Calu3 (cell line): ENCODE results near the gene ORC6. TPM values are rescaled to one million over a fixed set of nuclear protein-coding genes. Genes with fewer than 3 reads are reported as not detected.

Experiments
- BruUV-seq: library from RNA; stranded (reverse); fragments of 400-500 nt; replicated peaks from 2 replicates; lab custom pipeline; 2021; lab: Mats Ljungman, UMichigan
- CTCF ChIA-PET: fragments of 300-600 bp; sonication (Branson Sonifier 250); formaldehyde crosslinking; loops from one replicate; lab custom pipeline; 2022; ENCODE audit warnings: antibody characterized with exemption; lab: Charles Lee
- DNase-seq: peaks from one replicate; pipeline ENCODE4 v3.0.0; 2022
- H3K27ac Mint-ChIP-seq: one replicate; pipeline ENCODE4 v1.8.0; 2022; ENCODE audit warnings: mixed read lengths; ENCODE audit not compliant: unreplicated experiment
- H3K27me3 Mint-ChIP-seq: one replicate; pipeline ENCODE4 v1.8.0; 2022; ENCODE audit warnings: mixed read lengths; ENCODE audit not compliant: unreplicated experiment
- H3K36me3 Mint-ChIP-seq: one replicate; pipeline ENCODE4 v1.8.0; 2022; ENCODE audit warnings: mild to moderate bottlenecking, moderate library complexity, mixed read lengths; ENCODE audit not compliant: insufficient read depth, unreplicated experiment
- H3K4me1 Mint-ChIP-seq: one replicate; pipeline ENCODE4 v1.8.0; 2022; ENCODE audit warnings: mild to moderate bottlenecking, low read depth, mixed read lengths; ENCODE audit not compliant: unreplicated experiment
- H3K4me3 Mint-ChIP-seq: one replicate; pipeline ENCODE4 v1.8.0; 2022; ENCODE audit warnings: mild to moderate bottlenecking, low read depth, moderate library complexity, mixed read lengths; ENCODE audit not compliant: unreplicated experiment
- H3K9me3 Mint-ChIP-seq: one replicate; pipeline ENCODE4 v1.8.0; 2022; ENCODE audit warnings: low read depth, mixed read lengths; ENCODE audit not compliant: unreplicated experiment
- CTCF ChIP-seq: fragments of 200-600 bp; IDR thresholded peaks from one replicate; pipeline ENCODE4 v1.8.0; 2022; ENCODE audit warnings: antibody characterized with exemption; ENCODE audit not compliant: unreplicated experiment
- intact Hi-C: fragments of 100-400 bp; cut with micrococcal nuclease; formaldehyde crosslinking; loops from one replicate; pipeline ENCODE4 v1.10.0; 2022; ENCODE audit not compliant: unreplicated experiment
- total RNA-seq: library from RNA; stranded (reverse); gene quantifications from 2 replicates; pipeline ENCODE4 v1.2.3, GENCODE V29; 2022

ORC6 gene
- total RNA-seq, 1 experiment from 2014 or later: 64.9 TPM

- H3K4me3 Mint-ChIP-seq: no peak overlapping the region
- H3K4me1 Mint-ChIP-seq: no peaks in the 10 kb centered on the region
- no peaks in the 10 kb centered on the region for H3K27me3 Mint-ChIP-seq
- no peak overlapping the region for H3K27ac Mint-ChIP-seq
- H3K9me3 Mint-ChIP-seq: no peaks in the 10 kb centered on the region
- no TSS peak for BruUV-seq
- TF ChIP-seq CTCF: no peak
- CTCF ChIA-PET: interaction anchor here (0.6 kb wide), 1 partner anchor 86 kb away, joined by 3 read pairs; no protein-coding TSS in a partner anchor
- DNase-seq: no peak
- intact Hi-C loops: no loop called here
- H3K36me3 Mint-ChIP-seq: no peaks in the 10 kb centered on the region
These were observed 28.8 kb downstream of the ORC6 start for GRCh38 chr16:46718214-46718613.

GRCh38 chr16:46719528-46719927 lies 30.1 kb downstream of the ORC6 start:
- H3K4me3 Mint-ChIP-seq: no peak overlapping the region
- no peaks in the 10 kb centered on the region for H3K27me3 Mint-ChIP-seq
- no peaks in the 10 kb centered on the region for H3K4me1 Mint-ChIP-seq
- H3K27ac Mint-ChIP-seq: no peak overlapping the region
- BruUV-seq: no TSS peak
- CTCF ChIA-PET: no interaction called here
- intact Hi-C loops: no loop called here
- no peak for TF ChIP-seq CTCF
- DNase-seq: no peak
- H3K36me3 Mint-ChIP-seq: no peaks in the 10 kb centered on the region
- no peaks in the 10 kb centered on the region for H3K9me3 Mint-ChIP-seq

GRCh38 chr16:46720619-46721018 lies 31.2 kb downstream of the ORC6 start:
- no peak for TF ChIP-seq CTCF
- CTCF ChIA-PET: interaction anchor here (0.7 kb wide), 1 partner anchor 118 kb away, joined by 4 read pairs; no protein-coding TSS in a partner anchor
- H3K4me3 Mint-ChIP-seq: no peak overlapping the region
- no peaks in the 10 kb centered on the region for H3K9me3 Mint-ChIP-seq
- intact Hi-C loops: no loop called here
- H3K36me3 Mint-ChIP-seq: no peaks in the 10 kb centered on the region
- H3K4me1 Mint-ChIP-seq: no peaks in the 10 kb centered on the region
- no peak for DNase-seq
- H3K27me3 Mint-ChIP-seq: no peaks in the 10 kb centered on the region
- H3K27ac Mint-ChIP-seq: no peak overlapping the region
- no TSS peak for BruUV-seq

DNA sequence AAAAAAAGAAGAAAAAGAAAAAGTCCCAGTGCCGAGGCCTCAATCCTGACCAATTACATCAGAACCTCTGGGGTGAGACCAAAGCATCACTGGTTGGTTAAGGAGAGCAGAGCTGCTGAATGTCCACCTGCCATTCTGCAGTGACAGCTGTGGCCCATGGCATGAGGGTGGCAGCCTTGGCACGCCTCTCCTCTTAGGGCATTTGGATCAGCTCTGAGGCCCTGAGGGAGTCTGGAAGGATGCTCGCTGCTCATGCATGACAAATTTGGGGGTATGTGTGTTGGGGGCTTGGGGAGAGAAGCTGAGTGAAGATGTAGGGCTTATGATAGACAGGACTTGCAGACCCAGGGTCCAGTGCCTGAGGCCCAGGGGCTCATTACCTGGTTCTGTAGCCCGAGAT lies 32.4 kb downstream of the ORC6 start:
- no peak for TF ChIP-seq CTCF
- DNase-seq: no peak
- BruUV-seq: no TSS peak
- intact Hi-C loops: no loop called here
- Mint-ChIP-seq H3K9me3 (no peaks in the 10 kb centered on the region), H3K4me1 (no peaks in the 10 kb centered on the region), H3K4me3 (no peak overlapping the region), H3K27ac (no peak overlapping the region), H3K27me3 (no peaks in the 10 kb centered on the region), H3K36me3 (no peaks in the 10 kb centered on the region)
- CTCF ChIA-PET: interaction anchor here (0.5 kb wide), 1 partner anchor 188 kb away, joined by 3 read pairs; no protein-coding TSS in a partner anchor
